HEK293 (cell line): Measurements from ENCODE around the gene CHN2.

Experiments
- CTCF ChIA-PET: fragments of 350-600 bp; formaldehyde crosslinking; extraction: SDS; loops from one replicate; lab custom pipeline; 2021; ENCODE audit warnings: antibody characterized with exemption; lab: Yijun Ruan, JAX
- POLR2A ChIA-PET: fragments of 300-600 bp; formaldehyde crosslinking; extraction: SDS; loops from one replicate; lab custom pipeline; 2020; ENCODE audit warnings: antibody characterized with exemption, inconsistent platforms; lab: Yijun Ruan, JAX
- H3K27ac ChIP-seq: fragments of 200-500 bp; sonication (Bioruptor generic); 2 replicates; pipeline ENCODE4 v1.5.1; 2014; ENCODE audit warnings: low read depth, low read length, control low read depth, inconsistent platforms; ENCODE audit errors: extremely low read depth
- H3K36me3 ChIP-seq, 2 experiments: fragments of 200-500 bp in 1 of 2; sonication (Bioruptor generic) in 1 of 2; 1 replicate in 1 of 2; 2 replicates in 1 of 2; pipeline ENCODE4 v1.5.1; 2014 to 2017; ENCODE audit warnings: inconsistent platforms in 2 of 2, low read length in 2 of 2; ENCODE audit not compliant: control insufficient read depth in 2 of 2, insufficient read depth in 1 of 2
- H3K4me1 ChIP-seq: fragments of 200-500 bp; sonication (Bioruptor generic); 2 replicates; pipeline ENCODE4 v1.5.1; 2014; ENCODE audit warnings: mild to moderate bottlenecking, low read length, inconsistent platforms; ENCODE audit not compliant: control insufficient read depth, insufficient read depth
- H3K4me3 ChIP-seq: 2 replicates; pipeline ENCODE4 v1.5.1; 2011; ENCODE audit warnings: low read depth, mild to moderate bottlenecking, control low read depth, low read length, moderate library complexity
- H3K9me3 ChIP-seq: fragments of 200-500 bp; sonication (Bioruptor generic); 2 replicates; pipeline ENCODE4 v1.5.1; 2014; ENCODE audit warnings: low read depth, low read length, inconsistent platforms; ENCODE audit not compliant: control insufficient read depth, insufficient read depth
- EGR2 ChIP-seq: fragments of 450-650 bp; formaldehyde crosslinking; IDR thresholded peaks from 2 replicates; pipeline ENCODE4 v1.5.1; 2016; ENCODE audit warnings: low read depth, missing biosample characterization, missing genetic modification characterization
- MEIS1 ChIP-seq: sonication (generic); formaldehyde crosslinking; IDR thresholded peaks from 2 replicates; pipeline ENCODE4 v1.8.1; 2022; ENCODE audit warnings: missing genetic modification reagents, mild to moderate bottlenecking, borderline replicate concordance
- SALL2 ChIP-seq: fragments of 450-650 bp; formaldehyde crosslinking; IDR thresholded peaks from 2 replicates; pipeline ENCODE4 v1.5.0; 2017; ENCODE audit warnings: missing biosample characterization, mild to moderate bottlenecking, missing genetic modification characterization, borderline replicate concordance
- SCRT2 ChIP-seq: fragments of 450-650 bp; formaldehyde crosslinking; IDR thresholded peaks from 2 replicates; pipeline ENCODE4 v1.5.1; 2016; ENCODE audit warnings: missing biosample characterization, missing genetic modification characterization
- ZBTB21 ChIP-seq: fragments of 450-650 bp; formaldehyde crosslinking; IDR thresholded peaks from 2 replicates; pipeline ENCODE4 v1.5.1; 2017; ENCODE audit warnings: missing biosample characterization, missing genetic modification characterization
- ZFHX2 ChIP-seq: fragments of 450-650 bp; formaldehyde crosslinking; conservative IDR thresholded peaks from 2 replicates; pipeline ENCODE4 v1.5.1; 2016; ENCODE audit warnings: missing biosample characterization, missing genetic modification characterization
- ZNF132 ChIP-seq: fragments of 450-650 bp; formaldehyde crosslinking; IDR thresholded peaks from 2 replicates; pipeline ENCODE4 v1.5.1; 2017; ENCODE audit warnings: missing biosample characterization, missing genetic modification characterization, borderline replicate concordance
- ZNF146 ChIP-seq: fragments of 450-650 bp; formaldehyde crosslinking; IDR thresholded peaks from 2 replicates; pipeline ENCODE4 v1.5.1; 2016; ENCODE audit warnings: missing biosample characterization, missing genetic modification characterization
- ZNF391 ChIP-seq: fragments of 450-650 bp; formaldehyde crosslinking; IDR thresholded peaks from 2 replicates; pipeline ENCODE4 v1.5.1; 2016; ENCODE audit warnings: low read depth, missing biosample characterization, missing genetic modification characterization, borderline replicate concordance
- ZNF621 ChIP-seq: fragments of 450-650 bp; formaldehyde crosslinking; IDR thresholded peaks from 2 replicates; pipeline ENCODE4 v1.5.1; 2017; ENCODE audit warnings: missing biosample characterization, missing genetic modification characterization
- ZNF629 ChIP-seq: fragments of 450-650 bp; formaldehyde crosslinking; IDR thresholded peaks from 2 replicates; pipeline ENCODE4 v1.5.1; 2017; ENCODE audit warnings: missing biosample characterization, missing genetic modification characterization
- ZSCAN16 ChIP-seq: fragments of 450-650 bp; formaldehyde crosslinking; IDR thresholded peaks from 2 replicates; pipeline ENCODE4 v1.5.1; 2016; ENCODE audit warnings: missing biosample characterization, missing genetic modification characterization
- TF ChIP-seq, protein P1 (sequence below): fragments of 450-650 bp; IDR thresholded peaks from 2 replicates; pipeline ENCODE4 v1.5.1; 2018; ENCODE audit warnings: missing biosample characterization, missing genetic modification characterization
- TF ChIP-seq, protein P2 (sequence below): fragments of 450-650 bp; formaldehyde crosslinking; IDR thresholded peaks from 2 replicates; pipeline ENCODE4 v1.5.1; 2017; ENCODE audit warnings: missing biosample characterization, missing genetic modification characterization
- TF ChIP-seq, protein P3 (sequence below): fragments of 450-650 bp; formaldehyde crosslinking; IDR thresholded peaks from 2 replicates; pipeline ENCODE4 v1.5.1; 2016; ENCODE audit warnings: missing biosample characterization, missing genetic modification characterization
- TF ChIP-seq, protein P4 (sequence below): fragments of 450-650 bp; formaldehyde crosslinking; conservative IDR thresholded peaks from 2 replicates; pipeline ENCODE4 v1.5.1; 2016; ENCODE audit warnings: low read depth, missing biosample characterization, missing genetic modification characterization
- TF ChIP-seq, protein P5 (sequence below): fragments of 450-650 bp; formaldehyde crosslinking; IDR thresholded peaks from 2 replicates; pipeline ENCODE4 v1.5.1; 2016; ENCODE audit warnings: missing biosample characterization, missing genetic modification characterization
- TF ChIP-seq, protein P6 (sequence below): fragments of 450-650 bp; formaldehyde crosslinking; IDR thresholded peaks from 2 replicates; pipeline ENCODE4 v1.5.1; 2017; ENCODE audit warnings: missing biosample characterization, missing genetic modification characterization
- TF ChIP-seq, protein P7 (sequence below): fragments of 450-650 bp; formaldehyde crosslinking; IDR thresholded peaks from 2 replicates; pipeline ENCODE4 v1.5.1; 2016; ENCODE audit warnings: missing biosample characterization, missing genetic modification characterization
- TF ChIP-seq, protein P8 (sequence below): fragments of 450-650 bp; IDR thresholded peaks from 2 replicates; pipeline ENCODE4 v1.5.1; 2018; ENCODE audit warnings: missing biosample characterization, mild to moderate bottlenecking, missing genetic modification characterization
- TF ChIP-seq, protein P9 (sequence below): fragments of 450-650 bp; formaldehyde crosslinking; IDR thresholded peaks from 2 replicates; pipeline ENCODE4 v1.5.1; 2016; ENCODE audit warnings: missing biosample characterization, missing genetic modification characterization

CHN2 gene

DNA sequence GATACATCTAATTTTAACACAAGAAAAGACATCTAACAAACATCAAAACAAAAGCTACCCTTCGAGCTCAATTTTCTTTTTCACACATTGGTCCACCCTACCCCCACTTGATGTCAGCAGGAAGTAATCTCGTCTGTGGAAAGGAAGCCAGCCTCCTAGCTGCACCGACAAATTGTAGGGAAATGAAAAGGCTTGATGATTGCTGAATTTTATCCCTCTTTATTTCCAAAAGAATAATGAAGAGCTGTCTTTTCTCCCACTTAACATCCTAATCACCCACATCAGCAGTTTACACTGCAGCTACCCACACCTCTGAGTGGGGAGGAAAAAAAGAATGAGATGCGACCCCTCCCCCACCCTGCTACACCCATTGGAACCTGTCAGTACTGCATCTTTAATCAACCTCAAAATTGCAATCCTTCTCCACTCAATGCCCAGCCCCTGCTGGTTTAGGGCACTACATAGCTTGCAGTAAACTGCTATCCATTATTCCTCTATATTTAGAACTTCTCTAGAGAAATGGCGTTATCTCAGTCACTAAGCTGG lies 37.6 kb upstream of the CHN2 start:
- Histone ChIP-seq H3K27ac (no peak overlapping the region), H3K4me3 (no peak overlapping the region), H3K9me3 (no peaks in the 10 kb centered on the region; the same call in 1 of the 2 replicates), H3K36me3 (no peaks in the 10 kb centered on the region), H3K4me1 (0 out of 2 replicates have a peak, but pooled peaks cover 8% of the 10 kb centered on the region)
- ChIA-PET CTCF (interaction anchor here (0.6 to 3.0 kb wide), 10 partner anchors 10 to 238 kb away, joined by 3 to 16 read pairs (median 4); partner anchors contain the start of gene CPVL), POLR2A (no interaction called here)
- TF ChIP-seq, protein P1, sequence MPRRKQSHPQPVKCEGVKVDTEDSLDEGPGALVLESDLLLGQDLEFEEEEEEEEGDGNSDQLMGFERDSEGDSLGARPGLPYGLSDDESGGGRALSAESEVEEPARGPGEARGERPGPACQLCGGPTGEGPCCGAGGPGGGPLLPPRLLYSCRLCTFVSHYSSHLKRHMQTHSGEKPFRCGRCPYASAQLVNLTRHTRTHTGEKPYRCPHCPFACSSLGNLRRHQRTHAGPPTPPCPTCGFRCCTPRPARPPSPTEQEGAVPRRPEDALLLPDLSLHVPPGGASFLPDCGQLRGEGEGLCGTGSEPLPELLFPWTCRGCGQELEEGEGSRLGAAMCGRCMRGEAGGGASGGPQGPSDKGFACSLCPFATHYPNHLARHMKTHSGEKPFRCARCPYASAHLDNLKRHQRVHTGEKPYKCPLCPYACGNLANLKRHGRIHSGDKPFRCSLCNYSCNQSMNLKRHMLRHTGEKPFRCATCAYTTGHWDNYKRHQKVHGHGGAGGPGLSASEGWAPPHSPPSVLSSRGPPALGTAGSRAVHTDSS, result no peak
- TF ChIP-seq EGR2 (tag by site-specific recombination) (peak; percentile 71), MEIS1 (CRISPR knock-in tag) (no peak), ZNF629 (tag by site-specific recombination) (no peak), ZNF146 (tag by site-specific recombination) (no peak), SALL2 (tag by site-specific recombination) (no peak), ZSCAN16 (no peak), ZBTB21 (tag by site-specific recombination) (no peak), ZNF132 (tag by site-specific recombination) (no peak), ZFHX2 (tag by site-specific recombination) (peak; percentile 54), SCRT2 (tag by site-specific recombination) (no peak), ZNF621 (tag by site-specific recombination) (no peak), ZNF391 (no peak)
- TF ChIP-seq, protein P2, sequence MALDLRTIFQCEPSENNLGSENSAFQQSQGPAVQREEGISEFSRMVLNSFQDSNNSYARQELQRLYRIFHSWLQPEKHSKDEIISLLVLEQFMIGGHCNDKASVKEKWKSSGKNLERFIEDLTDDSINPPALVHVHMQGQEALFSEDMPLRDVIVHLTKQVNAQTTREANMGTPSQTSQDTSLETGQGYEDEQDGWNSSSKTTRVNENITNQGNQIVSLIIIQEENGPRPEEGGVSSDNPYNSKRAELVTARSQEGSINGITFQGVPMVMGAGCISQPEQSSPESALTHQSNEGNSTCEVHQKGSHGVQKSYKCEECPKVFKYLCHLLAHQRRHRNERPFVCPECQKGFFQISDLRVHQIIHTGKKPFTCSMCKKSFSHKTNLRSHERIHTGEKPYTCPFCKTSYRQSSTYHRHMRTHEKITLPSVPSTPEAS (tag by site-specific recombination), result no peak
- TF ChIP-seq, protein P3, sequence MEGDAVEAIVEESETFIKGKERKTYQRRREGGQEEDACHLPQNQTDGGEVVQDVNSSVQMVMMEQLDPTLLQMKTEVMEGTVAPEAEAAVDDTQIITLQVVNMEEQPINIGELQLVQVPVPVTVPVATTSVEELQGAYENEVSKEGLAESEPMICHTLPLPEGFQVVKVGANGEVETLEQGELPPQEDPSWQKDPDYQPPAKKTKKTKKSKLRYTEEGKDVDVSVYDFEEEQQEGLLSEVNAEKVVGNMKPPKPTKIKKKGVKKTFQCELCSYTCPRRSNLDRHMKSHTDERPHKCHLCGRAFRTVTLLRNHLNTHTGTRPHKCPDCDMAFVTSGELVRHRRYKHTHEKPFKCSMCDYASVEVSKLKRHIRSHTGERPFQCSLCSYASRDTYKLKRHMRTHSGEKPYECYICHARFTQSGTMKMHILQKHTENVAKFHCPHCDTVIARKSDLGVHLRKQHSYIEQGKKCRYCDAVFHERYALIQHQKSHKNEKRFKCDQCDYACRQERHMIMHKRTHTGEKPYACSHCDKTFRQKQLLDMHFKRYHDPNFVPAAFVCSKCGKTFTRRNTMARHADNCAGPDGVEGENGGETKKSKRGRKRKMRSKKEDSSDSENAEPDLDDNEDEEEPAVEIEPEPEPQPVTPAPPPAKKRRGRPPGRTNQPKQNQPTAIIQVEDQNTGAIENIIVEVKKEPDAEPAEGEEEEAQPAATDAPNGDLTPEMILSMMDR (tag by site-specific recombination), result peak; percentile 17; the same call in 1 of the 2 replicates
- TF ChIP-seq, protein P4, sequence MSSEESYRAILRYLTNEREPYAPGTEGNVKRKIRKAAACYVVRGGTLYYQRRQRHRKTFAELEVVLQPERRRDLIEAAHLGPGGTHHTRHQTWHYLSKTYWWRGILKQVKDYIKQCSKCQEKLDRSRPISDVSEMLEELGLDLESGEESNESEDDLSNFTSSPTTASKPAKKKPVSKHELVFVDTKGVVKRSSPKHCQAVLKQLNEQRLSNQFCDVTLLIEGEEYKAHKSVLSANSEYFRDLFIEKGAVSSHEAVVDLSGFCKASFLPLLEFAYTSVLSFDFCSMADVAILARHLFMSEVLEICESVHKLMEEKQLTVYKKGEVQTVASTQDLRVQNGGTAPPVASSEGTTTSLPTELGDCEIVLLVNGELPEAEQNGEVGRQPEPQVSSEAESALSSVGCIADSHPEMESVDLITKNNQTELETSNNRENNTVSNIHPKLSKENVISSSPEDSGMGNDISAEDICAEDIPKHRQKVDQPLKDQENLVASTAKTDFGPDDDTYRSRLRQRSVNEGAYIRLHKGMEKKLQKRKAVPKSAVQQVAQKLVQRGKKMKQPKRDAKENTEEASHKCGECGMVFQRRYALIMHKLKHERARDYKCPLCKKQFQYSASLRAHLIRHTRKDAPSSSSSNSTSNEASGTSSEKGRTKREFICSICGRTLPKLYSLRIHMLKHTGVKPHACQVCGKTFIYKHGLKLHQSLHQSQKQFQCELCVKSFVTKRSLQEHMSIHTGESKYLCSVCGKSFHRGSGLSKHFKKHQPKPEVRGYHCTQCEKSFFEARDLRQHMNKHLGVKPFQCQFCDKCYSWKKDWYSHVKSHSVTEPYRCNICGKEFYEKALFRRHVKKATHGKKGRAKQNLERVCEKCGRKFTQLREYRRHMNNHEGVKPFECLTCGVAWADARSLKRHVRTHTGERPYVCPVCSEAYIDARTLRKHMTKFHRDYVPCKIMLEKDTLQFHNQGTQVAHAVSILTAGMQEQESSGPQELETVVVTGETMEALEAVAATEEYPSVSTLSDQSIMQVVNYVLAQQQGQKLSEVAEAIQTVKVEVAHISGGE (tag by site-specific recombination), result no peak
- TF ChIP-seq, protein P5, sequence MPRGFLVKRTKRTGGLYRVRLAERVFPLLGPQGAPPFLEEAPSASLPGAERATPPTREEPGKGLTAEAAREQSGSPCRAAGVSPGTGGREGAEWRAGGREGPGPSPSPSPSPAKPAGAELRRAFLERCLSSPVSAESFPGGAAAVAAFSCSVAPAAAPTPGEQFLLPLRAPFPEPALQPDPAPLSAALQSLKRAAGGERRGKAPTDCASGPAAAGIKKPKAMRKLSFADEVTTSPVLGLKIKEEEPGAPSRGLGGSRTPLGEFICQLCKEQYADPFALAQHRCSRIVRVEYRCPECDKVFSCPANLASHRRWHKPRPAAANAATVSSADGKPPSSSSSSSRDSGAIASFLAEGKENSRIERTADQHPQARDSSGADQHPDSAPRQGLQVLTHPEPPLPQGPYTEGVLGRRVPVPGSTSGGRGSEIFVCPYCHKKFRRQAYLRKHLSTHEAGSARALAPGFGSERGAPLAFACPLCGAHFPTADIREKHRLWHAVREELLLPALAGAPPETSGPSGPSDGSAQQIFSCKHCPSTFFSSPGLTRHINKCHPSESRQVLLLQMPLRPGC (tag by site-specific recombination), result no peak
- TF ChIP-seq, protein P6, sequence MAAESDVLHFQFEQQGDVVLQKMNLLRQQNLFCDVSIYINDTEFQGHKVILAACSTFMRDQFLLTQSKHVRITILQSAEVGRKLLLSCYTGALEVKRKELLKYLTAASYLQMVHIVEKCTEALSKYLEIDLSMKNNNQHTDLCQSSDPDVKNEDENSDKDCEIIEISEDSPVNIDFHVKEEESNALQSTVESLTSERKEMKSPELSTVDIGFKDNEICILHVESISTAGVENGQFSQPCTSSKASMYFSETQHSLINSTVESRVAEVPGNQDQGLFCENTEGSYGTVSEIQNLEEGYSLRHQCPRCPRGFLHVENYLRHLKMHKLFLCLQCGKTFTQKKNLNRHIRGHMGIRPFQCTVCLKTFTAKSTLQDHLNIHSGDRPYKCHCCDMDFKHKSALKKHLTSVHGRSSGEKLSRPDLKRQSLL (tag by site-specific recombination), result no peak
- TF ChIP-seq, protein P7, sequence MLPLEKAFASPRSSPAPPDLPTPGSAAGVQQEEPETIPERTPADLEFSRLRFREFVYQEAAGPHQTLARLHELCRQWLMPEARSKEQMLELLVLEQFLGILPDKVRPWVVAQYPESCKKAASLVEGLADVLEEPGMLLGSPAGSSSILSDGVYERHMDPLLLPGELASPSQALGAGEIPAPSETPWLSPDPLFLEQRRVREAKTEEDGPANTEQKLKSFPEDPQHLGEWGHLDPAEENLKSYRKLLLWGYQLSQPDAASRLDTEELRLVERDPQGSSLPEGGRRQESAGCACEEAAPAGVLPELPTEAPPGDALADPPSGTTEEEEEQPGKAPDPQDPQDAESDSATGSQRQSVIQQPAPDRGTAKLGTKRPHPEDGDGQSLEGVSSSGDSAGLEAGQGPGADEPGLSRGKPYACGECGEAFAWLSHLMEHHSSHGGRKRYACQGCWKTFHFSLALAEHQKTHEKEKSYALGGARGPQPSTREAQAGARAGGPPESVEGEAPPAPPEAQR (tag by site-specific recombination), result no peak
- TF ChIP-seq, protein P8, sequence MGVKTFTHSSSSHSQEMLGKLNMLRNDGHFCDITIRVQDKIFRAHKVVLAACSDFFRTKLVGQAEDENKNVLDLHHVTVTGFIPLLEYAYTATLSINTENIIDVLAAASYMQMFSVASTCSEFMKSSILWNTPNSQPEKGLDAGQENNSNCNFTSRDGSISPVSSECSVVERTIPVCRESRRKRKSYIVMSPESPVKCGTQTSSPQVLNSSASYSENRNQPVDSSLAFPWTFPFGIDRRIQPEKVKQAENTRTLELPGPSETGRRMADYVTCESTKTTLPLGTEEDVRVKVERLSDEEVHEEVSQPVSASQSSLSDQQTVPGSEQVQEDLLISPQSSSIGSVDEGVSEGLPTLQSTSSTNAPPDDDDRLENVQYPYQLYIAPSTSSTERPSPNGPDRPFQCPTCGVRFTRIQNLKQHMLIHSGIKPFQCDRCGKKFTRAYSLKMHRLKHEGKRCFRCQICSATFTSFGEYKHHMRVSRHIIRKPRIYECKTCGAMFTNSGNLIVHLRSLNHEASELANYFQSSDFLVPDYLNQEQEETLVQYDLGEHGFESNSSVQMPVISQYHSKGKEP, result peak; percentile 28; the same call in 1 of the 2 replicates
- TF ChIP-seq, protein P9, sequence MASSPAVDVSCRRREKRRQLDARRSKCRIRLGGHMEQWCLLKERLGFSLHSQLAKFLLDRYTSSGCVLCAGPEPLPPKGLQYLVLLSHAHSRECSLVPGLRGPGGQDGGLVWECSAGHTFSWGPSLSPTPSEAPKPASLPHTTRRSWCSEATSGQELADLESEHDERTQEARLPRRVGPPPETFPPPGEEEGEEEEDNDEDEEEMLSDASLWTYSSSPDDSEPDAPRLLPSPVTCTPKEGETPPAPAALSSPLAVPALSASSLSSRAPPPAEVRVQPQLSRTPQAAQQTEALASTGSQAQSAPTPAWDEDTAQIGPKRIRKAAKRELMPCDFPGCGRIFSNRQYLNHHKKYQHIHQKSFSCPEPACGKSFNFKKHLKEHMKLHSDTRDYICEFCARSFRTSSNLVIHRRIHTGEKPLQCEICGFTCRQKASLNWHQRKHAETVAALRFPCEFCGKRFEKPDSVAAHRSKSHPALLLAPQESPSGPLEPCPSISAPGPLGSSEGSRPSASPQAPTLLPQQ (tag by site-specific recombination), result no peak
